HepG2 (cell line): Measurements from ENCODE around the gene THOC1.

ENCODE experiments used
- BHLHE40 ChIP-seq: IDR thresholded peaks from 2 replicates; pipeline ENCODE4 v1.6.1; 2011; ENCODE audit warnings: low read length, improper control_type of control experiment
- CTCF ChIP-seq: sonication (generic); formaldehyde crosslinking; IDR thresholded peaks from 2 replicates; pipeline ENCODE4 v1.5.0; 2020; ENCODE audit warnings: mild to moderate bottlenecking, missing genetic modification reagents, moderate library complexity
- FOXP1 ChIP-seq, 2 experiments: fragments of 450-650 bp in 1 of 2; IDR thresholded peaks; 2 replicates each; pipeline ENCODE4 v1.6.1; 2017 to 2018; ENCODE audit warnings: antibody characterized with exemption in 1 of 2
- GLMP ChIP-seq: sonication (generic); formaldehyde crosslinking; IDR thresholded peaks from 2 replicates; pipeline ENCODE4 v1.9.0; 2021; ENCODE audit warnings: missing genetic modification reagents, mild to moderate bottlenecking, borderline replicate concordance
- IKZF4 ChIP-seq: sonication (generic); formaldehyde crosslinking; IDR thresholded peaks from 2 replicates; pipeline ENCODE4 v1.5.1; 2020; ENCODE audit warnings: borderline replicate concordance, mild to moderate bottlenecking, low read depth, missing genetic modification reagents; ENCODE audit errors: not compliant biosample characterization
- NR2F2 ChIP-seq: IDR thresholded peaks from 2 replicates; pipeline ENCODE4 v1.6.1; 2012; ENCODE audit warnings: low read depth, inconsistent platforms, borderline replicate concordance
- TCF12 ChIP-seq, 2 experiments: fragments of 450-650 bp in 1 of 2; sonication (generic) in 1 of 2; formaldehyde crosslinking in 1 of 2; IDR thresholded peaks; 2 replicates each; pipeline versions ENCODE4 v1.6.1 to v1.8.0; 2017 to 2022; ENCODE audit warnings: antibody characterized with exemption in 1 of 2, mild to moderate bottlenecking in 1 of 2, missing genetic modification reagents in 1 of 2, moderate library complexity in 1 of 2
- ZBTB4 ChIP-seq: sonication (generic); formaldehyde crosslinking; IDR thresholded peaks from 2 replicates; pipeline ENCODE4 v1.4.0; 2020; ENCODE audit warnings: missing genetic modification reagents, mild to moderate bottlenecking, borderline replicate concordance
- ZBTB40 ChIP-seq, 2 experiments: fragments of 450-650 bp in 1 of 2; sonication (generic) in 1 of 2; formaldehyde crosslinking in 1 of 2; IDR thresholded peaks; 2 replicates each; pipeline versions ENCODE4 v1.6.1 to v1.8.0; 2016 to 2022; ENCODE audit warnings: antibody characterized with exemption in 1 of 2, mild to moderate bottlenecking in 1 of 2, missing genetic modification reagents in 1 of 2
- ZBTB7A ChIP-seq: sonication (generic); formaldehyde crosslinking; IDR thresholded peaks from 2 replicates; pipeline ENCODE4 v1.8.0; 2022; ENCODE audit warnings: mild to moderate bottlenecking, missing genetic modification reagents
- ZNF121 ChIP-seq: sonication (generic); formaldehyde crosslinking; IDR thresholded peaks from 2 replicates; pipeline ENCODE4 v1.5.0; 2020; ENCODE audit warnings: mild to moderate bottlenecking, missing genetic modification reagents
- ZNF564 ChIP-seq: sonication (generic); formaldehyde crosslinking; IDR thresholded peaks from 2 replicates; pipeline ENCODE4 v1.8.1; 2023; ENCODE audit warnings: mild to moderate bottlenecking, missing genetic modification reagents

GRCh38 chr18:251572-251971 is 16.3 kb downstream of the THOC1 start:
- no peak for TF ChIP-seq ZNF564 (CRISPR knock-in tag)
- no peak for TF ChIP-seq CTCF (CRISPR knock-in tag)
- TF ChIP-seq GLMP = no peak
- TF ChIP-seq FOXP1 (IDR thresholded peaks at IDR 0.05) = no peak
- no peak for TF ChIP-seq FOXP1 (CRISPR knock-in tag; IDR thresholded peaks at IDR 0.05)
- TF ChIP-seq IKZF4 (CRISPR knock-in tag) = no peak
- no peak for TF ChIP-seq TCF12 (IDR thresholded peaks at IDR 0.05)
- no peak for TF ChIP-seq TCF12 (CRISPR knock-in tag; IDR thresholded peaks at IDR 0.05)
- TF ChIP-seq BHLHE40 = no peak
- no peak for TF ChIP-seq ZBTB7A (CRISPR knock-in tag)
- no peak for TF ChIP-seq NR2F2
- no peak for TF ChIP-seq ZBTB4 (CRISPR knock-in tag)
- no peak for TF ChIP-seq ZNF121 (CRISPR knock-in tag)
- TF ChIP-seq ZBTB40 (IDR thresholded peaks at IDR 0.05) = no peak
- TF ChIP-seq ZBTB40 (CRISPR knock-in tag; IDR thresholded peaks at IDR 0.05) = no peak
